Left lung (tissue), 10 donors: Measurements from ENCODE around the gene GDPD5. TPM values are rescaled to one million over a fixed set of nuclear protein-coding genes. Genes with fewer than 3 reads are reported as not detected.

Experiments
- ATAC-seq: fragments of 200-7000 bp; cut with Tn5 transposase; one replicate; pipeline ENCODE4 v1.9.1; 2020; ENCODE audit warnings: moderate library complexity
- DNase-seq, 4 donors: peaks; one replicate each; pipeline ENCODE4 v3.0.0-alpha.2; 2013 to 2020
- H3K27ac ChIP-seq, 2 donors: fragments of 200-600 bp; sonication (generic) in 1 of 2; one replicate each; pipeline versions ENCODE4 v1.5.0 to v1.8.0; 2020 to 2021
- H3K27me3 ChIP-seq, 2 donors: fragments of 200-600 bp; sonication (generic) in 1 of 2; one replicate each; pipeline versions ENCODE4 v1.5.0 to v1.8.0; 2020 to 2021
- H3K36me3 ChIP-seq, 2 donors: fragments of 200-600 bp; sonication (generic) in 1 of 2; one replicate each; pipeline versions ENCODE4 v1.5.0 to v1.8.0; 2020 to 2021
- H3K4me1 ChIP-seq, 2 donors: fragments of 200-600 bp; one replicate each; pipeline ENCODE4 v1.8.0; 2021
- H3K4me3 ChIP-seq, 2 donors: fragments of 200-600 bp; sonication (generic) in 1 of 2; one replicate each; pipeline versions ENCODE4 v1.5.0 to v1.8.0; 2020 to 2021; ENCODE audit warnings: mild to moderate bottlenecking in 1 of 2
- H3K9me3 ChIP-seq, 2 donors: fragments of 200-600 bp; sonication (generic) in 1 of 2; one replicate each; pipeline versions ENCODE4 v1.5.0 to v1.8.0; 2020 to 2021
- intact Hi-C, 2 donors: fragments of 100-400 bp; cut with DNase I; formaldehyde crosslinking; loops; one replicate each; pipeline versions ENCODE4 v1.11.2 to v1.14.2; 2022
- polyA plus RNA-seq, 6 donors: library from polyadenylated mRNA; unstranded; fragments of 120-200 nt; gene quantifications; one replicate each; pipeline ENCODE4 v1.2.1, GENCODE V29; 2013; ENCODE audit not compliant: insufficient read length in 6 of 6
- total RNA-seq, 2 donors: library from RNA; stranded (reverse); fragmentation: NEBNext Ultra II Directional; extraction: Animal tissue kit (Norgen Biotek cat#: 25700); gene quantifications; one replicate each; pipeline ENCODE4 v1.2.1, GENCODE V29; 2021
- TF ChIP-seq, protein P1 (sequence below), 2 donors: fragments of 200-600 bp; sonication (generic) in 1 of 2; IDR thresholded peaks; one replicate each; pipeline versions ENCODE4 v1.5.0 to v1.8.0; 2021; ENCODE audit warnings: antibody characterized with exemption in 2 of 2
- donor health status: DM: no; HTN: yes; CAD: no.
- donor health status: DM: no; HTN: no; CAD: no.

GDPD5 gene
- total and polyA plus RNA-seq, 8 donors: 10.5 to 34.8 (median 27.6) TPM

GRCh38 chr11:75481922-75482606, 43.7 kb downstream of the GDPD5 start:
- no peaks in the 10 kb centered on the region for H3K36me3 ChIP-seq
- TF ChIP-seq, protein P1, sequence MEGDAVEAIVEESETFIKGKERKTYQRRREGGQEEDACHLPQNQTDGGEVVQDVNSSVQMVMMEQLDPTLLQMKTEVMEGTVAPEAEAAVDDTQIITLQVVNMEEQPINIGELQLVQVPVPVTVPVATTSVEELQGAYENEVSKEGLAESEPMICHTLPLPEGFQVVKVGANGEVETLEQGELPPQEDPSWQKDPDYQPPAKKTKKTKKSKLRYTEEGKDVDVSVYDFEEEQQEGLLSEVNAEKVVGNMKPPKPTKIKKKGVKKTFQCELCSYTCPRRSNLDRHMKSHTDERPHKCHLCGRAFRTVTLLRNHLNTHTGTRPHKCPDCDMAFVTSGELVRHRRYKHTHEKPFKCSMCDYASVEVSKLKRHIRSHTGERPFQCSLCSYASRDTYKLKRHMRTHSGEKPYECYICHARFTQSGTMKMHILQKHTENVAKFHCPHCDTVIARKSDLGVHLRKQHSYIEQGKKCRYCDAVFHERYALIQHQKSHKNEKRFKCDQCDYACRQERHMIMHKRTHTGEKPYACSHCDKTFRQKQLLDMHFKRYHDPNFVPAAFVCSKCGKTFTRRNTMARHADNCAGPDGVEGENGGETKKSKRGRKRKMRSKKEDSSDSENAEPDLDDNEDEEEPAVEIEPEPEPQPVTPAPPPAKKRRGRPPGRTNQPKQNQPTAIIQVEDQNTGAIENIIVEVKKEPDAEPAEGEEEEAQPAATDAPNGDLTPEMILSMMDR (IDR thresholded peaks at IDR 0.05): no peak
- H3K4me3 ChIP-seq: no peak overlapping the region
- intact Hi-C loops: no loop called here
- no peaks in the 10 kb centered on the region for H3K4me1 ChIP-seq
- no peaks in the 10 kb centered on the region for H3K27me3 ChIP-seq
- H3K27ac ChIP-seq: no peak overlapping the region
- no peak for ATAC-seq
- DNase-seq: peak in 1 of 4 donors; percentile 43
- H3K9me3 ChIP-seq: no peaks in the 10 kb centered on the region

- peaks cover 0 to 4% of the 10 kb centered on the region in 2 donors for H3K4me1 ChIP-seq
- intact Hi-C loops: no loop called here
- no peaks in the 10 kb centered on the region for H3K27me3 ChIP-seq
- DNase-seq (peak in 1 of 4 donors; percentile 34), ATAC-seq (no peak)
- H3K9me3 ChIP-seq: no peaks in the 10 kb centered on the region
- no peak overlapping the region for H3K4me3 ChIP-seq
- TF ChIP-seq, protein P1 (IDR thresholded peaks at IDR 0.05): no peak
- no peaks in the 10 kb centered on the region for H3K36me3 ChIP-seq
- no peak overlapping the region for H3K27ac ChIP-seq
Observed at GRCh38 chr11:75481223-75481921, 44.4 kb downstream of the GDPD5 start.

GRCh38 chr11:75480185-75481175, 45.3 kb downstream of the GDPD5 start:
- H3K4me3 ChIP-seq: no peak overlapping the region
- ATAC-seq: no peak

DNA sequence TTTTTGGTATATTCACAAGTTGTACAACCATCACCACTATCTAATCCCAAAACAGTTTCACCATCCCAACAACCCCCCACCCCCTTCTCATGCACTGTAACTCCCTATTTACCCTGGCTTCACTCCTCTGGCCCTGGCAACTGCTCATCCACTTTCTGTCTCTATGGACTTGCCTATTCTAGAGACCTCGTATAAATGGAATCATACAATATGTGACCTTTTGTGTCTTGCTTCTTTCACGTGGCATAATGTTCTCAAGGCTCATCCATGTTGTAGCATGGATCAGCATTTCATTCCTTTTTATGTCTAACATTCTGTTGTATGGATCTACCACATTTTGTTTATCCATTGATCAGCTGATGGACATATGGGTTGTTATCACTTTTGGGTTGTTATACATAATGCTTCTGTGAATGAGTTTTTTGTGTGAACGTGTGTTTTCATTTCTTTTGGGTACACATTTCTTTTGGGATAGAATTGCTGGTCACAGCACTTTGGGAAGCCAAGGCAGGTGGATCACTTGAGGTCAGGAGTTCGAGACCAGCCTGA, 46.1 kb downstream of the GDPD5 start:
- DNase-seq: no peak
- intact Hi-C loops: no loop called here
- TF ChIP-seq, protein P1 (IDR thresholded peaks at IDR 0.05): no peak

More at GRCh38 chr11:75480185-75481175, 45.3 kb downstream of the GDPD5 start:
- Histone ChIP-seq H3K27ac (no peak overlapping the region), H3K4me1 (peaks cover 9 to 13% of the 10 kb centered on the region in 2 donors), H3K9me3 (no peaks in the 10 kb centered on the region), H3K27me3 (no peaks in the 10 kb centered on the region), H3K36me3 (no peaks in the 10 kb centered on the region)
- intact Hi-C loops: no loop called here
- TF ChIP-seq, protein P1 (IDR thresholded peaks at IDR 0.05): no peak
- DNase-seq: peak in 1 of 4 donors; percentile 3

More for the DNA sequence above, 46.1 kb downstream of the GDPD5 start:
- no peaks in the 10 kb centered on the region for H3K36me3 ChIP-seq
- no peaks in the 10 kb centered on the region for H3K27me3 ChIP-seq
- no peak overlapping the region for H3K4me3 ChIP-seq
- H3K9me3 ChIP-seq: no peaks in the 10 kb centered on the region
- ATAC-seq: no peak
- peaks cover 15 to 21% of the 10 kb centered on the region in 2 donors for H3K4me1 ChIP-seq
- H3K27ac ChIP-seq: no peak overlapping the region
